ENCODE results near the gene SVOPL.

GRCh38 chr7:138632384-138632783 is 68.8 kb downstream of the SVOPL start:
- TF ChIP-seq YY1 (IDR thresholded peaks at IDR 0.05; ENCODE audit: insufficient read depth, insufficient read length) (no peak), SUZ12 (IDR thresholded peaks at IDR 0.05; ENCODE audit: extremely low read depth, insufficient read depth, insufficient read length) (no peak)

Data from NT2/D1 (cell line).